GM18867 (cell line): ENCODE data around the gene ETF1.

Source experiments
- ATAC-seq: cut with Tn5 transposase; IDR thresholded peaks from one replicate; pipeline ENCODE4 v1.9.1; 2021; ENCODE audit warnings: mild to moderate bottlenecking, moderate library complexity; ENCODE audit not compliant: unreplicated experiment

Gene ETF1

GRCh38 chr5:138465261-138466124 is 77.5 kb downstream of the ETF1 start, which contains the start of gene EGR1:
TSS of gene EGR1 (plus strand) at chr5:138465479. CDS start at chr5:138465762, 283 bp downstream.
- ATAC-seq, result peak; percentile 57

- peak; percentile 76 for ATAC-seq
These were observed 78.4 kb downstream of the ETF1 start for GRCh38 chr5:138464388-138465260.

GRCh38 chr5:138464008-138464387 is 79.0 kb downstream of the ETF1 start:
- ATAC-seq, result peak; percentile 49

GRCh38 chr5:138463419-138464007 is 79.5 kb downstream of the ETF1 start:
- ATAC-seq, result no peak

GRCh38 chr5:138461343-138462125 is 81.5 kb downstream of the ETF1 start:
- ATAC-seq, result no peak

- no peak for ATAC-seq
These were observed 82.9 kb downstream of the ETF1 start for GRCh38 chr5:138460032-138460693.

GRCh38 chr5:138459311-138459933 is 83.6 kb downstream of the ETF1 start:
- peak; percentile 33 for ATAC-seq

- ATAC-seq, result no peak
These were observed 84.2 kb downstream of the ETF1 start for GRCh38 chr5:138458856-138459255.

- no peak for ATAC-seq
These were observed 84.7 kb downstream of the ETF1 start for GRCh38 chr5:138458384-138458783.

GRCh38 chr5:138457531-138458275 is 85.3 kb downstream of the ETF1 start:
- no peak for ATAC-seq
